HCT116 (cell line): ENCODE measurements around the gene CHST12.

Experiments used
- CEBPB ChIP-seq: IDR thresholded peaks from 2 replicates; pipeline ENCODE4 v1.6.1; 2012; ENCODE audit warnings: low read depth
- EZH2 ChIP-seq: fragments of 200-600 bp; sonication (generic); IDR thresholded peaks from 2 replicates; pipeline ENCODE4 v1.6.1; 2017; ENCODE audit warnings: antibody characterized with exemption, mixed run types
- EZH2phosphoT487 ChIP-seq: fragments of 200-600 bp; IDR thresholded peaks from 2 replicates; pipeline ENCODE4 v1.6.1; 2018; ENCODE audit warnings: antibody characterized with exemption, borderline replicate concordance
- FOSL1 ChIP-seq: IDR thresholded peaks from 2 replicates; pipeline ENCODE4 v1.6.1; 2012; ENCODE audit warnings: low read depth
- JUND ChIP-seq: IDR thresholded peaks from 2 replicates; pipeline ENCODE4 v1.6.1; 2012
- POLR2A ChIP-seq: IDR thresholded peaks from 2 replicates; pipeline ENCODE4 v1.7.0; 2011; ENCODE audit warnings: borderline replicate concordance; ENCODE audit not compliant: insufficient read depth, insufficient read length; ENCODE audit errors: extremely low read depth
- POLR2AphosphoS5 ChIP-seq: IDR thresholded peaks from 2 replicates; pipeline ENCODE4 v1.6.1; 2011; ENCODE audit warnings: mild to moderate bottlenecking, low read depth, low read length, moderate library complexity
- RAD21 ChIP-seq: IDR thresholded peaks from 2 replicates; pipeline ENCODE4 v1.6.1; 2012; ENCODE audit warnings: low read depth, mild to moderate bottlenecking
- REST ChIP-seq: IDR thresholded peaks from 2 replicates; pipeline ENCODE4 v1.6.1; 2012; ENCODE audit warnings: low read depth
- SIN3A ChIP-seq: IDR thresholded peaks from 2 replicates; pipeline ENCODE4 v1.6.1; 2012; ENCODE audit warnings: low read depth
- ZNF274 ChIP-seq: fragments of 200-500 bp; sonication (Bioruptor generic); IDR thresholded peaks from 2 replicates; pipeline ENCODE4 v1.6.1; 2014; ENCODE audit warnings: mild to moderate bottlenecking, low read depth, low read length, inconsistent platforms
- TF ChIP-seq, protein P1 (sequence below), 3 experiments: fragments of 200-600 bp in 1 of 3; sonication (generic) in 1 of 3; IDR thresholded peaks in 2 of 3; conservative IDR thresholded peaks in 1 of 3; 2 replicates each; pipeline ENCODE4 v1.5.1; 2012 to 2017; ENCODE audit warnings: low read depth in 2 of 3, low read length in 2 of 3, antibody characterized with exemption in 1 of 3, borderline replicate concordance in 1 of 3, control low read depth in 1 of 3, mild to moderate bottlenecking in 1 of 3, mixed read lengths in 1 of 3, mixed run types in 1 of 3, moderate library complexity in 1 of 3; ENCODE audit not compliant: insufficient read depth in 1 of 3
- TF ChIP-seq, protein P2 (sequence below): IDR thresholded peaks from 2 replicates; pipeline ENCODE4 v1.6.1; 2012

DNA sequence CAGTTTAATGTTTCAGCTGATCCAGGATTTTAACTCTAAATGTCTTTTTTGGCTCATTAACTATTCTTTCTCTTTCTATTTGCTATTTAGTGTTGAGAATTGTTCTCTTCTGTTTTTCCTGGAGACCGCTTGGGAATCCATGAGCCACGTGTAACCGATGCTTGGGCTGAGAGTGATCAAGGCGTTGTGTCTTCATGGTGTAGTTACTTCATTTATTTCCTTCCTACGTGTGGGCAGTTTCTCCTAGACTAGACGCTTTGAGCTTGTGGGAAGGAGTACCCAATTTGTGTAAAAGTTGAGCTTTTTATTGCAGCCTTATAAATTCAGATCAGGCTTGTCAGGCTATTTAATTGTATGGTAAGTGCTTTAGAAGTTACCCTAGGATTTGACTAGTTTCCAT is 45.8 kb upstream of the CHST12 start:
- TF ChIP-seq, protein P1, sequence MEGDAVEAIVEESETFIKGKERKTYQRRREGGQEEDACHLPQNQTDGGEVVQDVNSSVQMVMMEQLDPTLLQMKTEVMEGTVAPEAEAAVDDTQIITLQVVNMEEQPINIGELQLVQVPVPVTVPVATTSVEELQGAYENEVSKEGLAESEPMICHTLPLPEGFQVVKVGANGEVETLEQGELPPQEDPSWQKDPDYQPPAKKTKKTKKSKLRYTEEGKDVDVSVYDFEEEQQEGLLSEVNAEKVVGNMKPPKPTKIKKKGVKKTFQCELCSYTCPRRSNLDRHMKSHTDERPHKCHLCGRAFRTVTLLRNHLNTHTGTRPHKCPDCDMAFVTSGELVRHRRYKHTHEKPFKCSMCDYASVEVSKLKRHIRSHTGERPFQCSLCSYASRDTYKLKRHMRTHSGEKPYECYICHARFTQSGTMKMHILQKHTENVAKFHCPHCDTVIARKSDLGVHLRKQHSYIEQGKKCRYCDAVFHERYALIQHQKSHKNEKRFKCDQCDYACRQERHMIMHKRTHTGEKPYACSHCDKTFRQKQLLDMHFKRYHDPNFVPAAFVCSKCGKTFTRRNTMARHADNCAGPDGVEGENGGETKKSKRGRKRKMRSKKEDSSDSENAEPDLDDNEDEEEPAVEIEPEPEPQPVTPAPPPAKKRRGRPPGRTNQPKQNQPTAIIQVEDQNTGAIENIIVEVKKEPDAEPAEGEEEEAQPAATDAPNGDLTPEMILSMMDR (IDR thresholded peaks at IDR 0.05 in 2 of 3, conservative IDR thresholded peaks at IDR 0.05 in 1 of 3; ENCODE audit: borderline replicate concordance in 1 of 3, insufficient read depth in 1 of 3, low read depth in 2 of 3, low read length in 2 of 3): no peak
- TF ChIP-seq POLR2A: no peak
- TF ChIP-seq EZH2phosphoT487: no peak
- TF ChIP-seq, protein P2, sequence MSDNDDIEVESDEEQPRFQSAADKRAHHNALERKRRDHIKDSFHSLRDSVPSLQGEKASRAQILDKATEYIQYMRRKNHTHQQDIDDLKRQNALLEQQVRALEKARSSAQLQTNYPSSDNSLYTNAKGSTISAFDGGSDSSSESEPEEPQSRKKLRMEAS: no peak
- TF ChIP-seq RAD21: no peak
- no peak for TF ChIP-seq SIN3A
- no peak for TF ChIP-seq FOSL1
- TF ChIP-seq ZNF274: no peak
- TF ChIP-seq REST: no peak
- no peak for TF ChIP-seq POLR2AphosphoS5
- no peak for TF ChIP-seq CEBPB
- TF ChIP-seq JUND: no peak
- no peak for TF ChIP-seq EZH2
